ENCODE data around the gene DCC.

DNA sequence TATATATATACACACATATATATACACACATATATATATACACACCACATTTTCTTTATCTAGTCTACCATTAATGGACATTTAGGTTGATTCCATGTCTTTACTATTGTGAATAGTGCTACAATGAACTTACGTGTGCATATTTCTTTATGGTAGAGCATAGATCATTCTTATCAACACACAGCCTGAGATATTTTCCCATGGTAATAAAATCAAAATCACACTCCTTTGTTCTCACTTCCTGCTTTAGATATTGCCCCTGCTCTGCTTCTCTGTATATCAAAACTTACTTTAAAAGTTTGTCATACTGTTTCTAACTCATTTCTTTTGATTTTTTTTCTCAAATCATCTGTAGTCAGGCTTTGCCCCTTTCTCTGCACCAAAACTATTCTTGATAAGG is 119.9 kb downstream of the DCC start:
- TF ChIP-seq, protein P1, sequence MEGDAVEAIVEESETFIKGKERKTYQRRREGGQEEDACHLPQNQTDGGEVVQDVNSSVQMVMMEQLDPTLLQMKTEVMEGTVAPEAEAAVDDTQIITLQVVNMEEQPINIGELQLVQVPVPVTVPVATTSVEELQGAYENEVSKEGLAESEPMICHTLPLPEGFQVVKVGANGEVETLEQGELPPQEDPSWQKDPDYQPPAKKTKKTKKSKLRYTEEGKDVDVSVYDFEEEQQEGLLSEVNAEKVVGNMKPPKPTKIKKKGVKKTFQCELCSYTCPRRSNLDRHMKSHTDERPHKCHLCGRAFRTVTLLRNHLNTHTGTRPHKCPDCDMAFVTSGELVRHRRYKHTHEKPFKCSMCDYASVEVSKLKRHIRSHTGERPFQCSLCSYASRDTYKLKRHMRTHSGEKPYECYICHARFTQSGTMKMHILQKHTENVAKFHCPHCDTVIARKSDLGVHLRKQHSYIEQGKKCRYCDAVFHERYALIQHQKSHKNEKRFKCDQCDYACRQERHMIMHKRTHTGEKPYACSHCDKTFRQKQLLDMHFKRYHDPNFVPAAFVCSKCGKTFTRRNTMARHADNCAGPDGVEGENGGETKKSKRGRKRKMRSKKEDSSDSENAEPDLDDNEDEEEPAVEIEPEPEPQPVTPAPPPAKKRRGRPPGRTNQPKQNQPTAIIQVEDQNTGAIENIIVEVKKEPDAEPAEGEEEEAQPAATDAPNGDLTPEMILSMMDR (IDR thresholded peaks at IDR 0.05 in 2 of 3, conservative IDR thresholded peaks at IDR 0.05 in 1 of 3; ENCODE audit: borderline replicate concordance in 1 of 3, insufficient read depth in 1 of 3, low read depth in 2 of 3, low read length in 2 of 3): no peak
- TF ChIP-seq EZH2 (IDR thresholded peaks at IDR 0.05): no peak
- TF ChIP-seq, protein P2, sequence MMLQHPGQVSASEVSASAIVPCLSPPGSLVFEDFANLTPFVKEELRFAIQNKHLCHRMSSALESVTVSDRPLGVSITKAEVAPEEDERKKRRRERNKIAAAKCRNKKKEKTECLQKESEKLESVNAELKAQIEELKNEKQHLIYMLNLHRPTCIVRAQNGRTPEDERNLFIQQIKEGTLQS (IDR thresholded peaks at IDR 0.05): no peak
- TF ChIP-seq POLR2A (IDR thresholded peaks at IDR 0.05; ENCODE audit: borderline replicate concordance, extremely low read depth, insufficient read depth, insufficient read length): no peak
- TF ChIP-seq, protein P3, sequence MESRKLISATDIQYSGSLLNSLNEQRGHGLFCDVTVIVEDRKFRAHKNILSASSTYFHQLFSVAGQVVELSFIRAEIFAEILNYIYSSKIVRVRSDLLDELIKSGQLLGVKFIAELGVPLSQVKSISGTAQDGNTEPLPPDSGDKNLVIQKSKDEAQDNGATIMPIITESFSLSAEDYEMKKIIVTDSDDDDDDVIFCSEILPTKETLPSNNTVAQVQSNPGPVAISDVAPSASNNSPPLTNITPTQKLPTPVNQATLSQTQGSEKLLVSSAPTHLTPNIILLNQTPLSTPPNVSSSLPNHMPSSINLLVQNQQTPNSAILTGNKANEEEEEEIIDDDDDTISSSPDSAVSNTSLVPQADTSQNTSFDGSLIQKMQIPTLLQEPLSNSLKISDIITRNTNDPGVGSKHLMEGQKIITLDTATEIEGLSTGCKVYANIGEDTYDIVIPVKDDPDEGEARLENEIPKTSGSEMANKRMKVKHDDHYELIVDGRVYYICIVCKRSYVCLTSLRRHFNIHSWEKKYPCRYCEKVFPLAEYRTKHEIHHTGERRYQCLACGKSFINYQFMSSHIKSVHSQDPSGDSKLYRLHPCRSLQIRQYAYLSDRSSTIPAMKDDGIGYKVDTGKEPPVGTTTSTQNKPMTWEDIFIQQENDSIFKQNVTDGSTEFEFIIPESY (IDR thresholded peaks at IDR 0.05; ENCODE audit: extremely low read depth, insufficient replicate concordance, low read length): no peak
- TF ChIP-seq POLR2AphosphoS5 (IDR thresholded peaks at IDR 0.05; ENCODE audit: low read depth, low read length): no peak
- no peak for TF ChIP-seq SP1 (IDR thresholded peaks at IDR 0.05; ENCODE audit: low read depth)
- TF ChIP-seq, protein P4, sequence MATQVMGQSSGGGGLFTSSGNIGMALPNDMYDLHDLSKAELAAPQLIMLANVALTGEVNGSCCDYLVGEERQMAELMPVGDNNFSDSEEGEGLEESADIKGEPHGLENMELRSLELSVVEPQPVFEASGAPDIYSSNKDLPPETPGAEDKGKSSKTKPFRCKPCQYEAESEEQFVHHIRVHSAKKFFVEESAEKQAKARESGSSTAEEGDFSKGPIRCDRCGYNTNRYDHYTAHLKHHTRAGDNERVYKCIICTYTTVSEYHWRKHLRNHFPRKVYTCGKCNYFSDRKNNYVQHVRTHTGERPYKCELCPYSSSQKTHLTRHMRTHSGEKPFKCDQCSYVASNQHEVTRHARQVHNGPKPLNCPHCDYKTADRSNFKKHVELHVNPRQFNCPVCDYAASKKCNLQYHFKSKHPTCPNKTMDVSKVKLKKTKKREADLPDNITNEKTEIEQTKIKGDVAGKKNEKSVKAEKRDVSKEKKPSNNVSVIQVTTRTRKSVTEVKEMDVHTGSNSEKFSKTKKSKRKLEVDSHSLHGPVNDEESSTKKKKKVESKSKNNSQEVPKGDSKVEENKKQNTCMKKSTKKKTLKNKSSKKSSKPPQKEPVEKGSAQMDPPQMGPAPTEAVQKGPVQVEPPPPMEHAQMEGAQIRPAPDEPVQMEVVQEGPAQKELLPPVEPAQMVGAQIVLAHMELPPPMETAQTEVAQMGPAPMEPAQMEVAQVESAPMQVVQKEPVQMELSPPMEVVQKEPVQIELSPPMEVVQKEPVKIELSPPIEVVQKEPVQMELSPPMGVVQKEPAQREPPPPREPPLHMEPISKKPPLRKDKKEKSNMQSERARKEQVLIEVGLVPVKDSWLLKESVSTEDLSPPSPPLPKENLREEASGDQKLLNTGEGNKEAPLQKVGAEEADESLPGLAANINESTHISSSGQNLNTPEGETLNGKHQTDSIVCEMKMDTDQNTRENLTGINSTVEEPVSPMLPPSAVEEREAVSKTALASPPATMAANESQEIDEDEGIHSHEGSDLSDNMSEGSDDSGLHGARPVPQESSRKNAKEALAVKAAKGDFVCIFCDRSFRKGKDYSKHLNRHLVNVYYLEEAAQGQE (IDR thresholded peaks at IDR 0.05; ENCODE audit: low read depth): no peak

All from HCT116 (cell line).